ENCODE results near the gene NRCAM. TPM values are rescaled to one million over a fixed set of nuclear protein-coding genes. Genes with fewer than 3 reads are reported as not detected.

NRCAM gene
- total RNA-seq, 1 donor from 2014 or later, result 3.3 TPM

GRCh38 chr7:108211382-108212201 is 244.6 kb downstream of the NRCAM start:
- DNase-seq (ENCODE audit: low read depth in 2 of 2), result peak; percentile 20 to 82

- DNase-seq (ENCODE audit: low read depth in 2 of 2), result no peak
Measured at GRCh38 chr7:108210796-108211195, 245.4 kb downstream of the NRCAM start.

GRCh38 chr7:108205311-108205710 is 250.9 kb downstream of the NRCAM start:
- DNase-seq (ENCODE audit: low read depth in 2 of 2), result no peak

- DNase-seq (ENCODE audit: low read depth in 2 of 2), result no peak
Measured at GRCh38 chr7:108204281-108204796, 251.9 kb downstream of the NRCAM start.

- peak in 1 of 2 donors; percentile 23 for DNase-seq (ENCODE audit: low read depth in 2 of 2)
Measured at GRCh38 chr7:108203537-108203936, 252.7 kb downstream of the NRCAM start.

GRCh38 chr7:108202743-108203142 is 253.5 kb downstream of the NRCAM start:
- no peak for DNase-seq (ENCODE audit: low read depth in 2 of 2)

- no peak for DNase-seq (ENCODE audit: low read depth in 2 of 2)
Measured at GRCh38 chr7:108201766-108202165, 254.5 kb downstream of the NRCAM start.

GRCh38 chr7:108200326-108200725 is 255.9 kb downstream of the NRCAM start:
- no peak for DNase-seq (ENCODE audit: low read depth in 2 of 2)

GRCh38 chr7:108197371-108198091 is 258.7 kb downstream of the NRCAM start:
- peak in 1 of 2 donors; percentile 56 for DNase-seq (ENCODE audit: low read depth in 2 of 2)

GRCh38 chr7:108196004-108196403 is 260.2 kb downstream of the NRCAM start:
- peak in 1 of 2 donors; percentile 41 for DNase-seq (ENCODE audit: low read depth in 2 of 2)

- no peak for DNase-seq (ENCODE audit: low read depth in 2 of 2)
Measured at GRCh38 chr7:108193594-108194498, 262.4 kb downstream of the NRCAM start.

GRCh38 chr7:108190891-108191290 is 265.3 kb downstream of the NRCAM start:
- DNase-seq (ENCODE audit: low read depth in 2 of 2), result no peak

GRCh38 chr7:108189733-108190388 is 266.4 kb downstream of the NRCAM start:
- DNase-seq (ENCODE audit: low read depth in 2 of 2), result no peak

- DNase-seq (ENCODE audit: low read depth in 2 of 2), result no peak
Measured at GRCh38 chr7:108188724-108189123, 267.5 kb downstream of the NRCAM start.

- peak; percentile 51 to 73 for DNase-seq (ENCODE audit: low read depth in 2 of 2)
Measured at GRCh38 chr7:108181073-108181985, 274.9 kb downstream of the NRCAM start.

GRCh38 chr7:108178398-108178797 is 277.8 kb downstream of the NRCAM start:
- DNase-seq (ENCODE audit: low read depth in 2 of 2), result peak in 1 of 2 donors; percentile 33

GRCh38 chr7:108171164-108171563 is 285.1 kb downstream of the NRCAM start:
- DNase-seq (ENCODE audit: low read depth in 2 of 2), result no peak

- no peak for DNase-seq (ENCODE audit: low read depth in 2 of 2)
Measured at GRCh38 chr7:108170251-108170650, 286.0 kb downstream of the NRCAM start.

GRCh38 chr7:108167460-108167859 is 288.8 kb downstream of the NRCAM start:
- DNase-seq (ENCODE audit: low read depth in 2 of 2), result no peak

- DNase-seq (ENCODE audit: low read depth in 2 of 2), result no peak
Measured at GRCh38 chr7:108166687-108167086, 289.5 kb downstream of the NRCAM start.
